Measurements from ENCODE around the gene GALNT18.

Gene GALNT18

DNA sequence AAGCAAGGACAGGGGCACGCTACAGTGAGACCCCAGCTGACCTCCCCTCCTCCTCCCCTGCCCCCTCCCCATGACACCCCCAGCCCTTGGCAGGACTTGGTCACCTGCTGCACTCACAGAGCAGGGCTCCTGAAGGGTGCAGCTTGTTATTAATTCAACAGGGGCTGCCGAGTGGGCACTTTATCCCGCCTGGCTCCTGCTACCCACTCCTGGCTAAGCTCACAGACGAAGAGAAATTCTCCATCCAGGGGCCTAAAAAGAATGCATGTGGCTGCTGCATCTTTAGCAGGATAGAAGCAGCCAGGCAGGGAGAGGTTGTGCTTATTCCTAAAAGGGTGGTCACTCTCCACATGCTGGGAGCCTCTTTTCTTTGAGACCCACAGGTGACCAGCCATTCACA, 40.3 kb downstream of the GALNT18 start:
- DNase-seq (ENCODE audit: low read depth in 1 of 2, low spot score in 1 of 2): no peak
- TF ChIP-seq JUND (IDR thresholded peaks at IDR 0.05; ENCODE audit: low read depth): no peak
- in situ Hi-C loops (cut with HindIII; ENCODE audit: low pct_unique_long_range_greater_than_20kb, low sequenced_read_pairs): no loop called here

DNA sequence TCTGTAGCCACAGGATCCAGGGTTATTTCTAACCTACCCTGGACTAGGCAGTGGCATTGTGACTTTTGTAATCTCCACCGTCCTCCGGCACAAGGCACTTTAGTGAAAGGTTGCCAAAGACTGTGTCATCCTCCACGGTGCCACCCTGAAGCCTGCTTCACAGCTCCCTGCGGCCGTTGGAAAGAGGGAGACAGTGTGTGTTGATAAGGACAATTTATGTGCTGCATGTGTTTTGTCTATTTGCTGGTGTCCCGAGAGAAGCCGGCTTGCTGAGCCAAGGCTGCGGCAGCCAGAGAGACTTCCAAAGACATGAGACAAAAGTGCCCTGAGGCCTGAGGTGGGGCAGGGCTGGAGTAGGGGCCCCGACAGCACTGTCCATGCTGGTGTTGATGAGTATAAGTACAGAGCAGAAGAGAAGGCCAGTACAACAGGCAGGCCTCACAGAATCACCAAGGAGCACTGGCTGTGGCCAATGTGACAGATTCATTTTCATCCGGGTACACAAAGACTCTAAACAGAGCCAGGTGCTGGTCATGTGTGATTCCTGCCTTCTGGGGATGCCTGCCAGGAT, 40.9 kb downstream of the GALNT18 start:
- in situ Hi-C loops (cut with HindIII; ENCODE audit: low pct_unique_long_range_greater_than_20kb, low sequenced_read_pairs): no loop called here
- no peak for DNase-seq (ENCODE audit: low read depth in 1 of 2, low spot score in 1 of 2)
- TF ChIP-seq JUND (IDR thresholded peaks at IDR 0.05; ENCODE audit: low read depth): no peak

DNA sequence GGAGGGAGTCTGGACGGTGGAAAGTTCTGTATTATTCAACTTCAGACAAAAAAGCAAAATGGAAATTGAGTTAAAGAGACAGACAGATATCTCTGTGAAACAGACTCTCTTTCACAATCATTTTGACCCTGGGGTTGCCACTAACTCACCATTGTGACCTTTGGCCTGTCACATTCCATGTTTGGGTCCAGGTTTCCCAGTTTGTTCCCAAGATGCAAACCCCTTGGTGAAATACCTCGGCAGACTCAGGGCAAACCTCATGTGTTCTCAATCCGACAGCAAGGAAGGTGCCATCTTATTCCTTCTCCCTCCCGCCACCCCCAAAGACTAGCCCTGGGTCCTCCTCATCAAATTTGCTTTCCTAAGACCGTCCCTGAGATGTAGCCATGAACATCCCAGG, 41.8 kb downstream of the GALNT18 start:
- in situ Hi-C loops (cut with HindIII; ENCODE audit: low pct_unique_long_range_greater_than_20kb, low sequenced_read_pairs): no loop called here
- no peak for TF ChIP-seq JUND (IDR thresholded peaks at IDR 0.05; ENCODE audit: low read depth)
- DNase-seq (ENCODE audit: low read depth in 1 of 2, low spot score in 1 of 2): no peak

DNA sequence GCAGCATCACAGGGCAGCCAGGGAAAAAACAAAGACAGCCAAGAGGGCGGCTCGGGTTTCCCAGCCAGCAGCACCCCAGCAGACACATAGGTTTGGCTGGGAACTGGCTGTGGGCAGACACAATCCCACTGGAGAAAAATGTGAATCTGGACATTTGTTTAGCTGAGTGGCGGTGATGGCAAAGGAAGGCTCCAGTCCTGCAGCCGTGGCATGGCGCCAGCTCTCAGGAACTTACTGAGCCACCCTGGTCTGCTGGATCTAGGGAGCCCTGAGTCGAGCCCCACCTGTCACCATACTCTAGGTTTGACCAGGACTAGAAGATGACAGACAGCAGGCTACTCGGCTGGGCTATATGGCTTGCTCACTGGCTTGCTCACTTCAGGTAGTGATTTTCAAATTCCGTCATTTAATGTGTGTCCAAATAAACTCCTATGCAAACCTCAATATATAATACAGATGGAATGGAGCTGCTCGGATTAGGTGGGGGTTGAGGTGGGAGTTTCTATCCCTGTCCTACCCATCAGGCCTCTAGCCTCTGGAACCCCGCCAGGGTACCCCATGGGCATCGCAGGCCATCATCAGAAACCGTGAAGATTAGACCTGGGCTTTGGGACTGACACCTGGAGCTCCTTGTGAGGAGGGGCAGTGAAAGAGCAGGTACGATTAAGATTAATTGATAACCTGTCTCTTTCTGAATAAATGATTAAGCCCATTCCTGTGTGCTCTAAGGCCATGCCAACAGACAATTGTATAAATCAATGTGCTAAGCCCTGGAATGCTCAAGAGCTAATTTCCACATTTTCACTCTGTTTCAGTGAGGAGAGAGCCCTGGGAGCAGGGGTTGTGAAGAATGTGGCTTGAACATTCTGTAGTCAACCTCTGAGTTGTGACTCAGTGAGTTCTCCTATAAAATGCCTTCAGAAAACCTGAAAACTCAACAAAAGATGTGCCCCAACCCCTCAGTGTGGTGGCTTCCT, 42.5 kb downstream of the GALNT18 start:
- TF ChIP-seq JUND (IDR thresholded peaks at IDR 0.05; ENCODE audit: low read depth): no peak
- in situ Hi-C loops (cut with HindIII; ENCODE audit: low pct_unique_long_range_greater_than_20kb, low sequenced_read_pairs): no loop called here
- DNase-seq (ENCODE audit: low read depth in 1 of 2, low spot score in 1 of 2): no peak

- no peak for TF ChIP-seq JUND (IDR thresholded peaks at IDR 0.05; ENCODE audit: low read depth)
- no peak for DNase-seq (ENCODE audit: low read depth in 1 of 2, low spot score in 1 of 2)
- in situ Hi-C loops (cut with HindIII; ENCODE audit: low pct_unique_long_range_greater_than_20kb, low sequenced_read_pairs): no loop called here
Observed at GRCh38 chr11:11577932-11578911, 43.6 kb downstream of the GALNT18 start.

DNA sequence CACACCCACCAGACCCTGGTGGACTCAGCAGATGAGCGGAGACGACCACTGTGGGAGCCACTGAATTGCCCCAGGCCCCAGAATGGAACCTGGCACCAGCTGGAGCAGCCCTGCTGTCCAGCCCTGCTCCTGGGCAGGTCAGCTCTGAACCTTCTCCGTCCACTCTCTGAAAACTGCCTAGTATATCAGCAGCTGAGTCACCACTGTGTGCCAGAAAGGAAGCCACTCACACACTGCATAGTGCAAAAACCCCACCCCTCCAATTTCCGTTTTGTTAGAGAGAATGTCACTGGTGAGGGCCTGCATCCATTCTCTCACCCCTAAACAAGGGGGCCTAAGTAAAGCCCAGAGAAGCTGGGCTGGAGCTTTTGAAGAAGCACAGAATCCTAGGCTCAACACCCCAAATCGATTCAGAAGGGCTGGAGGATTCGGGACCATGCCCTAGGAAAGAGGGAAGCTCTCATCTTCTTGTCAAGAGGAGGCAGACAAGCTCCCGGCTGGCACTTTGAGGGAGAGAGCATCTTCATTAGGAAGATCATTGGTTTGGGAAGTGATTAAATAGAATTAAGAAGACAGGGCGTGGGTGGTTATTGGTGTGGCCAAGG, 44.5 kb downstream of the GALNT18 start:
- DNase-seq (ENCODE audit: low read depth in 1 of 2, low spot score in 1 of 2): no peak
- TF ChIP-seq JUND (IDR thresholded peaks at IDR 0.05; ENCODE audit: low read depth): no peak
- in situ Hi-C loops (cut with HindIII; ENCODE audit: low pct_unique_long_range_greater_than_20kb, low sequenced_read_pairs): no loop called here

DNA sequence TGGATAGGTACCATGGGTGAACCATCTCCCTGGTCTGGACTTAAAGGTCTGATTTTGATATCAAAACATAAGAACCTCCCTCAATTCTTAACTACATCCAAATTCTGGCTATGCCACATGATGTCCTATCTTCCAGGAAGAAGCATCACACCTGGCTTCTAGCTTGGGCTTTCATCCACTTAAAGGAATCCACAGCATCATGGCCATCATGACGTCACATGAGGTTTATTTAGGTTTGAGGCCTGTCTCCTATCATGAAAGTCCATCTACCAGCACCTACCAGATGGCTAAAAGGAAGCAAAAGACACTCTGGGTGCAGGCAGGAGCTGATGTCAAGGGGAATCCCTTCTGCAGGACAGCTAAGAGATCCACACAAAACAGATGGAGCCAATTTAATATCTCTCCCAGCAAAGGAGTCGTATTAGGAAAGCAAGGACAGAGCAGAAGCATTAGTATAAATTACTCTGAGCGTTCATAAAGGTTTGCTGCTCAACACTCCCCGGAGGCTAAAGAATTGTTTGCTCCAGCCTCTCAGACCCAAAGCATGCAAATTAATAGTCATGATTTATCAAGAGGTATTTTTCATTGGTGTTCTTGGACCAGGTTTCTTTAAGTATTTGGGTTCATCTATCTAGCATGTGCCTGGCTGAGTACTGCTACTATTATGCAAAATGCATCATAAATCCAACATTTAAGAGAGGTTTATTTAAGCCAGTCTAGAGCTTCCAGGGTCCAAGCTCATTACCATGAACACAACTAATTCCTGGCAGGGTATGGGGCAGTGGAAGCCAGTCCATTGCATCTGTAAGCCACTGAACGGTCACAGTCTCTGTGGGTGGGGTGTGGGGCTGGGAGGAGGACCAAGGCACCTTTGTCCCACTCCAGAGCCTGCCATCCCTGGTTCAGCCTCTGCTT, 47.2 kb downstream of the GALNT18 start:
- no peak for TF ChIP-seq JUND (IDR thresholded peaks at IDR 0.05; ENCODE audit: low read depth)
- DNase-seq (ENCODE audit: low read depth in 1 of 2, low spot score in 1 of 2): no peak
- in situ Hi-C loops (cut with HindIII; ENCODE audit: low pct_unique_long_range_greater_than_20kb, low sequenced_read_pairs): no loop called here

DNA sequence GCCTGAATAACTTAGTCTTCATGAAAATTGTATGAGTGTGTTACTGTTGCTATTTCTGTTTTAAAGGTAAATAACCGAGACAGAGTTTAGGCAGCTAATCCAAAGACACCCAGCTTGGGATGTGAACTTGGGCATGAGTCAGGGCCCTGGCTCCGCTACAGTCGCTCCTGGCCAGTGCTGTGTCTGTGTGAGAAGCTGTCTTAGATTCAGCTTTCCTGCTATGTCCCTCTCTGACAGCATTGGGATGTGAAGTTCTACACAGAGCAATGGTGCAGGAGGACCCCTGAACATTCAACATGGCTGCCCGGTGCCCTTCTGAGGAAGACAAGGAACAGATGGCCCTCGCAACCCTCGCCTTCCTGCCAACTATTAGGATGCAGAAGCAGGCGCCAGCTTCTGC, 49.4 kb downstream of the GALNT18 start:
- DNase-seq (ENCODE audit: low read depth in 1 of 2, low spot score in 1 of 2): no peak
- in situ Hi-C loops (cut with HindIII; ENCODE audit: low pct_unique_long_range_greater_than_20kb, low sequenced_read_pairs): no loop called here
- TF ChIP-seq JUND (IDR thresholded peaks at IDR 0.05; ENCODE audit: low read depth): no peak

DNA sequence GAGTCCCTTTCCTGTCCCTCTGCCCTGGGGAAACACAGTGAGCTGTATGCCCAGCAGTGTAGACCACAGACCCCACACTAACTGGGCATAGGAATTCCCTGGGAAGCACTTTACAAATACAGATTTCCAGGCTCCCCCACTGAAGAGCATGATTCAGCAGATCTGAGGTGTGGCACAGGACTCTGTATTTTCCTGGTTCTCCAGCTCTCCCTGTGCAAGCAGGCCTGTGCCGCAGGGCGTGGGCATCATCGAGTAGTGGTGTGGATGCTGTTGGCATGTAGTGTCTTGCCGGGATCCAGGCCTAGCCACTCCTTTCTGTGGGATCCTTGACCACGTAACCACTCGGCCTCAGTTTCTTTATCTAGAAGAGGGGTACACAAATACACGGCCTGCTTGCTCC, 49.9 kb downstream of the GALNT18 start:
- DNase-seq (ENCODE audit: low read depth in 1 of 2, low spot score in 1 of 2): no peak
- in situ Hi-C loops (cut with HindIII; ENCODE audit: low pct_unique_long_range_greater_than_20kb, low sequenced_read_pairs): no loop called here
- no peak for TF ChIP-seq JUND (IDR thresholded peaks at IDR 0.05; ENCODE audit: low read depth)

GRCh38 chr11:11570823-11571222, 51.0 kb downstream of the GALNT18 start:
- in situ Hi-C loops (cut with HindIII; ENCODE audit: low pct_unique_long_range_greater_than_20kb, low sequenced_read_pairs): no loop called here
- no peak for TF ChIP-seq JUND (IDR thresholded peaks at IDR 0.05; ENCODE audit: low read depth)

DNA sequence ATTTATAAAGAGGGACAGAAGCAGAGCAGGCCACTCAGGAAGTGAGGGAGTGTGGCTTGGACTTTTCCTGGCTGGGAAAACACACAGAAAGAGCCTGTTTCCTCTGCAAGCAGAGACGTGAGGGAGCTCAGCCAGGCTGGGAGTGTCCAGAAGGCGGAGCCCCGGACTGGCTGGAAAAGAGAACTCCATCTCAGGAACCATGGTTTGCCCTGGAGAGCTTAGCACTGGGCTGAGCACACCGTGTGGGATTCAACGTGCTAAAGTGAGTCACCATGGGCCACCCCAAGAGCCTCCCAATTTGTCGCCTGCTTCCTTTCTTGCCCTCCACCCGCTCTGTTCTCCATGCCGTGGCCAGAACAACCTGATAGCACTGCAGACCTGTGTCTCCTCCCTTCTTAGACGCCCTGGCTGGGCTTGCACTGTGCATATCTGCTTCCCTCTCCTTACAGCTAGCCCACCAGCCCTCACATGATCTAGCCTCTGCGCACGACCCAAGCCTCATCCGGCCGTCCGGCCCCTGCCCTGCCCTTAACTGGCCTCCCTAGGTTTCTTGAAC, 51.8 kb downstream of the GALNT18 start:
- in situ Hi-C loops (cut with HindIII; ENCODE audit: low pct_unique_long_range_greater_than_20kb, low sequenced_read_pairs): no loop called here
- DNase-seq (ENCODE audit: low read depth in 1 of 2, low spot score in 1 of 2): peak in 1 of 2 experiments; percentile 48
- no peak for TF ChIP-seq JUND (IDR thresholded peaks at IDR 0.05; ENCODE audit: low read depth)

More at GRCh38 chr11:11570823-11571222, 51.0 kb downstream of the GALNT18 start:
- no peak for DNase-seq (ENCODE audit: low read depth in 1 of 2, low spot score in 1 of 2)

Data from T47D (cell line).